CD14-positive monocyte (primary cell): ENCODE measurements around the gene CXCR3. TPM values are rescaled to one million over a fixed set of nuclear protein-coding genes. Genes with fewer than 3 reads are reported as not detected.

Experiments used
- DNase-seq, 3 donors: peaks; one replicate each; pipeline ENCODE4 v3.0.0-alpha.2; 2011 to 2022
- H2AFZ ChIP-seq: 2 replicates; pipeline ENCODE4 v1.6.0; 2012; ENCODE audit warnings: mild to moderate bottlenecking, low read depth, low read length, inconsistent platforms; ENCODE audit not compliant: insufficient read depth, poor library complexity, severe bottlenecking
- H3K27ac ChIP-seq, 2 donors: 1 replicate in 1 of 2; 2 replicates in 1 of 2; pipeline ENCODE4 v1.5.1; 2012 to 2013; ENCODE audit warnings: low read length in 2 of 2, control low read depth in 1 of 2, inconsistent platforms in 1 of 2, low read depth in 1 of 2, mild to moderate bottlenecking in 1 of 2
- H3K27me3 ChIP-seq, 2 donors: one replicate each; pipeline versions ENCODE4 v1.6.0 to v1.6.1; 2011 to 2013; ENCODE audit warnings: low read length in 2 of 2; ENCODE audit not compliant: control insufficient read depth in 2 of 2, insufficient read depth in 2 of 2
- H3K36me3 ChIP-seq, 2 donors: replicated peaks in 1 of 2; 1 replicate in 1 of 2; 2 replicates in 1 of 2; pipeline versions ENCODE4 v1.5.1 to v1.6.1; 2012 to 2013; ENCODE audit warnings: low read length in 2 of 2, control low read depth in 1 of 2, inconsistent platforms in 1 of 2, mild to moderate bottlenecking in 1 of 2; ENCODE audit not compliant: insufficient read depth in 2 of 2, control insufficient read depth in 1 of 2
- H3K4me1 ChIP-seq, 2 donors: 1 replicate in 1 of 2; 2 replicates in 1 of 2; pipeline versions ENCODE4 v1.5.1 to v1.6.1; 2012 to 2013; ENCODE audit warnings: low read length in 2 of 2, control low read depth in 1 of 2, inconsistent platforms in 1 of 2, mild to moderate bottlenecking in 1 of 2, moderate library complexity in 1 of 2; ENCODE audit not compliant: insufficient read depth in 2 of 2, control insufficient read depth in 1 of 2
- H3K4me2 ChIP-seq: replicated peaks from 2 replicates; pipeline ENCODE3; 2012; ENCODE audit warnings: low read length, moderate library complexity, mild to moderate bottlenecking; ENCODE audit not compliant: poor library complexity, severe bottlenecking; ENCODE audit errors: extremely low read depth
- H3K4me3 ChIP-seq, 3 experiments: fragments of 200-600 bp in 1 of 3; sonication (generic) in 1 of 3; replicated peaks in 1 of 3; 1 replicate in 2 of 3; 2 replicates in 1 of 3; pipeline ENCODE4 v1.5.1; 2011 to 2013; ENCODE audit warnings: low read length in 3 of 3, mild to moderate bottlenecking in 3 of 3, control low read depth in 2 of 3, low read depth in 2 of 3, inconsistent platforms in 1 of 3, moderate library complexity in 1 of 3
- H3K79me2 ChIP-seq: 2 replicates; pipeline ENCODE4 v1.6.0; 2012; ENCODE audit warnings: mild to moderate bottlenecking, control low read depth, inconsistent platforms, low read length, moderate library complexity; ENCODE audit not compliant: insufficient read depth
- H3K9ac ChIP-seq: 2 replicates; pipeline ENCODE4 v1.6.0; 2017; ENCODE audit warnings: low read length, mild to moderate bottlenecking; ENCODE audit not compliant: insufficient read depth, poor library complexity, severe bottlenecking
- H3K9me3 ChIP-seq, 2 donors: replicated peaks in 1 of 2; 1 replicate in 1 of 2; 2 replicates in 1 of 2; pipeline versions ENCODE4 v1.5.1 to v1.6.1; 2012 to 2013; ENCODE audit warnings: low read length in 2 of 2, control low read depth in 1 of 2; ENCODE audit not compliant: control insufficient read depth in 1 of 2, insufficient read depth in 1 of 2
- H4K20me1 ChIP-seq: 2 replicates; pipeline ENCODE4 v1.6.0; 2012; ENCODE audit warnings: mild to moderate bottlenecking, low read length, control low read depth, moderate library complexity; ENCODE audit not compliant: insufficient read depth
- H3K27ac Mint-ChIP-seq, 7 donors: one replicate each; pipeline ENCODE4 v1.8.0; 2020; ENCODE audit warnings: mild to moderate bottlenecking in 7 of 7, mixed read lengths in 7 of 7, moderate library complexity in 6 of 7, inconsistent platforms in 2 of 7
- H3K27me3 Mint-ChIP-seq, 3 donors: one replicate each; pipeline ENCODE4 v1.8.0; 2021 to 2022; ENCODE audit warnings: low read depth in 3 of 3, mild to moderate bottlenecking in 3 of 3, mixed read lengths in 3 of 3, moderate library complexity in 3 of 3, inconsistent platforms in 1 of 3
- H3K36me3 Mint-ChIP-seq, 2 donors: one replicate each; pipeline ENCODE4 v1.8.0; 2020; ENCODE audit warnings: mixed read lengths in 2 of 2, inconsistent platforms in 1 of 2, mild to moderate bottlenecking in 1 of 2
- H3K4me1 Mint-ChIP-seq: one replicate; pipeline ENCODE4 v1.8.0; 2020; ENCODE audit warnings: mild to moderate bottlenecking, mixed read lengths
- H3K4me3 Mint-ChIP-seq, 2 donors: one replicate each; pipeline ENCODE4 v1.8.0; 2020; ENCODE audit warnings: mild to moderate bottlenecking in 2 of 2, mixed read lengths in 2 of 2, moderate library complexity in 1 of 2
- H3K9me3 Mint-ChIP-seq, 7 donors: one replicate each; pipeline ENCODE4 v1.8.0; 2020 to 2022; ENCODE audit warnings: mixed read lengths in 7 of 7, mild to moderate bottlenecking in 6 of 7, moderate library complexity in 6 of 7, inconsistent platforms in 2 of 7
- WGBS: methylation state at CpG from one replicate; pipeline ENCODE4 v1.1.5; 2013; ENCODE audit warnings: missing lambda C conversion rate; ENCODE audit not compliant: insufficient coverage; 5-methylcytosine and 5-hydroxymethylcytosine counted together
- intact Hi-C, 2 donors: fragments of 100-400 bp; cut with micrococcal nuclease; formaldehyde crosslinking; loops; one replicate each; pipeline versions ENCODE4 v1.15.0 to v1.15.1; 2023
- polyA plus RNA-seq, 3 donors: library from polyadenylated mRNA; depleted of rRNA in 1 of 3; unstranded in 2 of 3; stranded (reverse) in 1 of 3; fragments of 300-500 nt in 2 of 3; fragments of >200 nt in 1 of 3; fragmentation: Illumina TruSeq in 2 of 3; gene quantifications; 1 replicate in 2 of 3; 2 replicates in 1 of 3; pipeline ENCODE4 v1.2.3, GENCODE V29; 2012 to 2021
- TF ChIP-seq, protein P1 (sequence below): fragments of 200-600 bp; IDR thresholded peaks from one replicate; pipeline ENCODE4 v1.8.0; 2022; ENCODE audit warnings: antibody characterized with exemption, mild to moderate bottlenecking

The CXCR3 gene
- polyA plus RNA-seq, 3 donors, result 0.04 to 0.14 (median 0.10) TPM

DNA sequence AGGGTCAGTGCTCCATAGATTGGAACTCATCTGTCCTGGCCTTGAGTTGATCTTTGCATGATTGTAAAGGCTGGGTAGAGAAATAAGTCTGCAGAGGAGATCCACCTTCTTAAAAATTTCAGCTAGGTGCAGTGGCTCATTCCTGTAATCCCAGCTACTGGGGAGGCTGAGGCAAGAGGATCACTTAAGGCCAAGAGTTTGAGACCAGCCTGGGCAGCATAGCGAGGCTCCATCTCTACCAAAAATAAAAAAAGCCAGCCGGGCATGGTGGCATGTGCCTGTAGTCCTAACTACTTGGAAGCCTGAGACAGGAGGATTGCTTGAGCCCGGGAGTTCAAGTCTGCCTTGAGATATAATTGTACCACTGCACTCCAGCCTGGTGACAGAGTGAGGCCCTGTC is 476 bp upstream of the CXCR3 start:
- no CpG with 5 or more reads among the region's 3 CpGs for WGBS
- H3K27me3 Mint-ChIP-seq, result peaks cover 0 to 5% (median 2%) of the 10 kb centered on the region in 3 donors
- Histone ChIP-seq H3K4me1 (peaks cover 18 to 20% of the 10 kb centered on the region in 2 donors), H2AFZ (no peak overlapping the region), H3K79me2 (no peaks in the 10 kb centered on the region), H3K9ac (no peak overlapping the region), H4K20me1 (no peaks in the 10 kb centered on the region), H3K27ac (no peak overlapping the region), H3K4me3 (no peak overlapping the region), H3K36me3 (peaks cover 0 to 3% of the 10 kb centered on the region in 2 donors), H3K9me3 (no peaks in the 10 kb centered on the region), H3K4me2 (no peak overlapping the region), H3K27me3 (no peaks in the 10 kb centered on the region)
- intact Hi-C loops, result no loop called here
- DNase-seq, result no peak
- TF ChIP-seq, protein P1, sequence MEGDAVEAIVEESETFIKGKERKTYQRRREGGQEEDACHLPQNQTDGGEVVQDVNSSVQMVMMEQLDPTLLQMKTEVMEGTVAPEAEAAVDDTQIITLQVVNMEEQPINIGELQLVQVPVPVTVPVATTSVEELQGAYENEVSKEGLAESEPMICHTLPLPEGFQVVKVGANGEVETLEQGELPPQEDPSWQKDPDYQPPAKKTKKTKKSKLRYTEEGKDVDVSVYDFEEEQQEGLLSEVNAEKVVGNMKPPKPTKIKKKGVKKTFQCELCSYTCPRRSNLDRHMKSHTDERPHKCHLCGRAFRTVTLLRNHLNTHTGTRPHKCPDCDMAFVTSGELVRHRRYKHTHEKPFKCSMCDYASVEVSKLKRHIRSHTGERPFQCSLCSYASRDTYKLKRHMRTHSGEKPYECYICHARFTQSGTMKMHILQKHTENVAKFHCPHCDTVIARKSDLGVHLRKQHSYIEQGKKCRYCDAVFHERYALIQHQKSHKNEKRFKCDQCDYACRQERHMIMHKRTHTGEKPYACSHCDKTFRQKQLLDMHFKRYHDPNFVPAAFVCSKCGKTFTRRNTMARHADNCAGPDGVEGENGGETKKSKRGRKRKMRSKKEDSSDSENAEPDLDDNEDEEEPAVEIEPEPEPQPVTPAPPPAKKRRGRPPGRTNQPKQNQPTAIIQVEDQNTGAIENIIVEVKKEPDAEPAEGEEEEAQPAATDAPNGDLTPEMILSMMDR, result no peak
- peaks cover 8 to 11% of the 10 kb centered on the region in 2 donors for H3K36me3 Mint-ChIP-seq
- peaks cover 0 to 2% (median 0%) of the 10 kb centered on the region in 7 donors for H3K9me3 Mint-ChIP-seq
- peaks cover 19% of the 10 kb centered on the region for H3K4me1 Mint-ChIP-seq
- no peak overlapping the region for H3K27ac Mint-ChIP-seq
- no peak overlapping the region for H3K4me3 Mint-ChIP-seq

DNA sequence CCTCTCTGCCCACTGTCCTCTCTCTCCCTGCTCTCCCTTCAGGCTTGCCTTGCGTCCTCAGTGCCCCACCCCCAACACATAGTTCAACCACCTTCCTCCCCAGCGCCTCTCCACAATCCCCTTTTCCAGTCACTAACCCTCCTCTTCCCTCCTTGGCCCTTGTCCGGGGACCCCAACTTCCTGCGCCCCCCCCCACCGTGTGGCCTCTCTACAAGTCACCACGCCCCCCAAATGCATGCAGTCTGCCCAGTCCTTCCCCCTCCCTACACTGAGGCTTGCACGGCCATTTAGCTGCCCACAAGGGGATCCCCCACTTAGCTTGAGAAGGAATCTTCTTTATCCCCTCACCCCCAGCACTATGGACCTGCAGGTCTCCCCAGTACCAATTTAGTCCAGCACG is 569 bp downstream of the CXCR3 start:
- no peak overlapping the region for H3K9ac ChIP-seq
- H3K4me3 Mint-ChIP-seq, result peak overlapping the region in 1 of 2 donors; percentile 56
- H3K36me3 ChIP-seq, result peaks cover 1 to 13% of the 10 kb centered on the region in 2 donors
- H3K9me3 Mint-ChIP-seq, result peaks cover 0 to 2% (median 0%) of the 10 kb centered on the region in 7 donors
- peak overlapping the region in 1 of 7 donors; percentile 26 for H3K27ac Mint-ChIP-seq
- H2AFZ ChIP-seq, result no peak overlapping the region
- TF ChIP-seq, protein P1, result no peak
- no peak overlapping the region for H3K27ac ChIP-seq
- intact Hi-C loops, result no loop called here
- peaks cover 17 to 21% of the 10 kb centered on the region in 2 donors for H3K36me3 Mint-ChIP-seq
- no peak overlapping the region for H3K4me3 ChIP-seq
- DNase-seq, result no peak
- no CpG with 5 or more reads among the region's 8 CpGs for WGBS
- H3K4me1 Mint-ChIP-seq, result peaks cover 18% of the 10 kb centered on the region
- H3K4me1 ChIP-seq, result peaks cover 14 to 16% of the 10 kb centered on the region in 2 donors
- H3K27me3 ChIP-seq, result no peaks in the 10 kb centered on the region
- no peaks in the 10 kb centered on the region for H3K79me2 ChIP-seq
- no peaks in the 10 kb centered on the region for H4K20me1 ChIP-seq
- H3K4me2 ChIP-seq, result no peak overlapping the region
- no peaks in the 10 kb centered on the region for H3K9me3 ChIP-seq
- H3K27me3 Mint-ChIP-seq, result peaks cover 0 to 3% (median 2%) of the 10 kb centered on the region in 3 donors
